Amygdala (tissue), 56 donors: ENCODE measurements around the gene CDH3.
A peak's percentile ranks its signal among the peaks of the same experiment; 100 is the strongest.

ENCODE experiments used
- DNase-seq, 56 donors: peaks; one replicate each; lab custom pipeline; 2025; lab: John Stamatoyannopoulos, UW

Gene CDH3

DNA sequence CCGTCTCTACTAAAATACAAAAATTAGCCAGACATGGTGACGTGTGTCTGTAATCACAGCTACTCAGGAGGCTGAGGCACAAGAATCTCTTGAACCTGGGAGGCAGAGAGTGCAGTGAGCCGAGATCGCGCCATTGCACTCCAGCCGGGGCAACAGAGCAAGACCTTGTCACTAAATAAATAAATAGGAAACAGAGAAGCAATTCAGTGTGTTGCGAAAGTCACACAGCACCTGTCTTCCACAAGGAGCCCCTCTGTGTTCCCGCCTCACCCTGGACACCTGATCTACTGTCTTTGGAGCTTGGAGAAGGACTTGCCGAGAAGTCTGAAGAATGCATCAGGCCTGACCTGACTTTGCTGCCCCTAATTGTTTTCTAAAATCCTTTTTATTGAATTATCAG lies 88.5 kb downstream of the CDH3 start:
- no peak for DNase-seq

DNA sequence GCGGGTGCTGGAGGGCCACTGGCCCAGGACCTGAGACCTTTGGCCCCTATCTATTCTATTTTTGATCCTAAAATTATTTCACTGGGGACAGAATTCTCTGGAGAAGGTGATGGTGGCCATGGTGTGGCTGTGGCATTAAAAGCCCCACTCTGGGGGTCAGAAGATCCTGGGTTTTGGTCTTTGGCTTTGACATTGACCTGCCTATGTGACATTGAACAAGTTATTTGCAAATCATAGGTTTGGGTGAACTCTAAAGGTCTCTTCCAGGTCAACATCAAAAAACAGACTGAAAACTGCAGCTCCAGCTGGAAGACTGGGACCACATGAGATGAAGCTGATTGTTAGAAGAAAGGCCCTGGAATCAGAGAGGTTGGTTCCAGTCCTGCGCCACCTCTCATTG lies 89.7 kb downstream of the CDH3 start:
- no peak for DNase-seq

DNA sequence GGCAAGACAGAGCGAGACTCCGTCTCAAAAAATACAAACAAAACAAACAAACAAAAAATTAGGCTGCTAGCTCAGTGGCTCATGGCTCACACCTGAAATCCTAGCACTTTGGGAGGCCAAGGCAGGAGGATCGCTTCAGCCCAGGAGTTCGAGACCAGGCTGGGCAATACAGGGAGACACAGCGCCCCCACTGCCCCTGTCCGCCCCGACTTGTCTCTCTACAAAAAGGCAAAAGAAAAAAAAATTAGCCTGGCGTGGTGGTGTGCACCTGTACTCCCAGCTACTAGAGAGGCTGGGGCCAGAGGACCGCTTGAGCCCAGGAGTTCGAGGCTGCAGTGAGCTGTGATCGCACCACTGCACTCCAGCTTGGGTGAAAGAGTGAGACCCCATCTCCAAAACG lies 91.5 kb downstream of the CDH3 start:
- no peak for DNase-seq

DNA sequence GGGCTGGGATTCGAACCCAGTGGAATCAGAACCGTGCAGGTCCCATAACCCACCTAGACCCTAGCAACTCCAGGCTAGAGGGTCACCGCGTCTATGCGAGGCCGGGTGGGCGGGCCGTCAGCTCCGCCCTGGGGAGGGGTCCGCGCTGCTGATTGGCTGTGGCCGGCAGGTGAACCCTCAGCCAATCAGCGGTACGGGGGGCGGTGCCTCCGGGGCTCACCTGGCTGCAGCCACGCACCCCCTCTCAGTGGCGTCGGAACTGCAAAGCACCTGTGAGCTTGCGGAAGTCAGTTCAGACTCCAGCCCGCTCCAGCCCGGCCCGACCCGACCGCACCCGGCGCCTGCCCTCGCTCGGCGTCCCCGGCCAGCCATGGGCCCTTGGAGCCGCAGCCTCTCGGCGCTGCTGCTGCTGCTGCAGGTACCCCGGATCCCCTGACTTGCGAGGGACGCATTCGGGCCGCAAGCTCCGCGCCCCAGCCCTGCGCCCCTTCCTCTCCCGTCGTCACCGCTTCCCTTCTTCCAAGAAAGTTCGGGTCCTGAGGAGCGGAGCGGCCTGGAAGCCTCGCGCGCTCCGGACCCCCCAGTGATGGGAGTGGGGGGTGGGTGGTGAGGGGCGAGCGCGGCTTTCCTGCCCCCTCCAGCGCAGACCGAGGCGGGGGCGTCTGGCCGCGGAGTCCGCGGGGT lies 92.1 kb downstream of the CDH3 start, which contains the start of gene CDH1:
Gene CDH1 (plus strand): TSS at position 247 of the 684 bp plus-strand sequence. CDS start 124 bp downstream, at position 371.
- peak in 15 of 56 donors; percentile 9 to 43 (median 19) for DNase-seq

DNA sequence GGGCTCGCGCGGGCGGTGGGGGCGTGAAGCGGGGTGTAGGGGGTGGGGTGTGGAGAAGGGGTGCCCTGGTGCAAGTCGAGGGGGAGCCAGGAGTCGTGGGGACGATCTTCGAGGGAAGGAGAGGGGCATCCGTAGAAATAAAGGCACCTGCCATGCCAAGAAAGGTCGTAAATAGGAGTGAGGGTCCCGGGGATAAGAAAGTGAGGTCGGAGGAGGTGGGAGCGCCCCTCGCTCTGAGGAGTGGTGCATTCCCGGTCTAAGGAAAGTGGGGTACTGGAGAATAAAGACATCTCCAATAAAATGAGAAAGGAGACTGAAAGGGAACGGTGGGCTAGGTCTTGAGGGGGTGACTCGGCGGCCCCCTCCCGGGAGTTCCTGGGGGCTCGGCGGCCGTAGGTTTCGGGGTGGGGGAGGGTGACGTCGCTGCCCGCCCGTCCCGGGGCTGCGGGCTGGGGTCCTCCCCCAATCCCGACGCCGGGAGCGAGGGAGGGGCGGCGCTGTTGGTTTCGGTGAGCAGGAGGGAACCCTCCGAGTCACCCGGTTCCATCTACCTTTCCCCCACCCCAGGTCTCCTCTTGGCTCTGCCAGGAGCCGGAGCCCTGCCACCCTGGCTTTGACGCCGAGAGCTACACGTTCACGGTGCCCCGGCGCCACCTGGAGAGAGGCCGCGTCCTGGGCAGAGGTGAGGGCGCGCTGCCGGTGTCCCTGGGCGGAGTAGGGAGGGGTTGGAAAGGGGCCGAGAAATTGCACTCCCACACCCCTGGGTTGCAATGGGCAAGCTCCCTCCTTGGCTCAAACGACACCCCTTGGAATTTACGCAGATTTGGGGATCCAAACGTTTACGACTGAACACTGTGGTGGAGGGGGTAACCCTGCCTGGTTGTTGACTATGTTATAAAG lies 92.9 kb downstream of the CDH3 start:
- peak in 10 of 56 donors; percentile 9 to 44 (median 15) for DNase-seq

DNA sequence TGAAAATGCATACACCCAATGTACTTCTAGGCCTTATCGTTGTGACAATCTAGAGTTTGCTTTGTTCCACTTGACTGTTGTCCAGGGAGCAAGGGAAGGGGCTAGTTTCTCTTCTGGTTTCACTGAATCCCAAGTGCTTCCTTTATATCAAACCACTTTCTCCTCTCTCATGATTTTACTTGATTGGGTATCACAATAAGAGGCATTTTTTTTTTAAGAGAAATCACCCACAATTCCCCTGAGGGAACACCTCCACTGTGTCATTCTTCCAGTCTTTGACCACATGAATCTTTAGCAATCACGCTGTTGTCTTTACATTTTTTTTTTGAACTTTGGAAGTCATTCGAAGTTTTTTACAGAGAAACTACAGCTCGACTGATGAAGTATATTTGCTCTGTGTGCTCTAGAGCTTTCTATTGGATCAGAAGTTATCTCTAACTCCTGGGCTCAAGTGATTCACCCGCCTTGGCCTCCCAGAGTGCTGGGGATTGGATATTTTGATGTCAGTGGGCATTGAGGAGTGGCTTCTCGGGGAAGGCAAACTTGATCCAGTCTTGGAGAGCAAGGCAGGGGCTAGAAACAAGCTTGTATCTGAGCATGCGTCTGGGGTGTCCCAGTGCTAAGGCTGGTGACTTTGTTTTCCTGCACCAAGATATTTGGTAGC lies 95.0 kb downstream of the CDH3 start:
- no peak for DNase-seq

DNA sequence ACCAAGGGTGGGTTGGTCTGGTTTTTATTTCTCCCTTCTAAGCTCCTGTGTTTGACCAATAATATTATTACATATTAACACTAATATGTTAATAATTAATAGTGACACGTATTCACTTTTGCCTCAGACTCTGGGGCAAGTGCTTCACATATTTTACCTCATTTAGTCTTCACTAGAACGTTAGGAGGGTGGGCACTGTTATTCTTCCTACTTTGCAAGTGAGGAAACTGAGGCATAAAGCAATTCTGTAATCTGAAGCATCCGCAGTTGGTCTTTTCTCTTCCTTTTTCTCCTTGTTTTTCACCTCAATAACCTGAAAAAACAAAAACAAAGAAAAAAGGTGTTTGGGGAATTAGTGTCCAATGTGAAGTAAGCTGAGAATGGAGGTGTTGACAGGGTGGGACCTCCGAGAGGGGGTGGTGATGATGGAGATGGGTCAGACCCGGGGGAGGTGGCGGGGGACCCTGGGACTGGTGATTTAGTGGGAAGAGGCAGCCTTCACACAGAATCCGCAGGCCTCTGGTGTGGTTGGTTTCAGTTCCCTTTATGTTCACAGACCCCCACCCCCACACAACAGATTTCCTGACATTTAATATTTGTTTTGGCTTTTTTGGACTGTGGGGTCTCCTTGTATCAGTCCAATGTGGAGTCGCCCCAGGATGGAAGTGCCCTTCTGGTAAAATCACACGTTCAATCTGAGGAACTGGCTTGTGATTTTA lies 95.7 kb downstream of the CDH3 start:
- DNase-seq = no peak

DNA sequence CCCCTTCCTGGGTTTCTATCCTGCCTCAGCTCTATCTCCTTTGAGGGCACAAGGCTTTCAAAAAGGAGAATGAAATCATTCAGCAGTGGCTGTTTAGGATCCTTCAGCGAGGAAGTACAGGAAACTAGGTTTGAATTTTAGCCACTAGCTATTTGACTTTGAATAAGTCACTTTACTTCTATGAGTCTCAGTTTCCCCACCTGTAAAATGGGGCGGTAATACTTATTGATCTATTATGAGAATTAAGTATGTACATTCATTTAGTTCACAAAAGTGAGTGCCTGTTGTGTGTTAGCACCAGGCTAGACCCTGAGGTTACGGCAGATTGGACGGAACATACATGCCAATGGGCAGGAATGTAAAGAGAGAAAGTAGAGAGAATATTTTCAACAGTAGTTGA lies 98.6 kb downstream of the CDH3 start:
- DNase-seq = no peak

DNA sequence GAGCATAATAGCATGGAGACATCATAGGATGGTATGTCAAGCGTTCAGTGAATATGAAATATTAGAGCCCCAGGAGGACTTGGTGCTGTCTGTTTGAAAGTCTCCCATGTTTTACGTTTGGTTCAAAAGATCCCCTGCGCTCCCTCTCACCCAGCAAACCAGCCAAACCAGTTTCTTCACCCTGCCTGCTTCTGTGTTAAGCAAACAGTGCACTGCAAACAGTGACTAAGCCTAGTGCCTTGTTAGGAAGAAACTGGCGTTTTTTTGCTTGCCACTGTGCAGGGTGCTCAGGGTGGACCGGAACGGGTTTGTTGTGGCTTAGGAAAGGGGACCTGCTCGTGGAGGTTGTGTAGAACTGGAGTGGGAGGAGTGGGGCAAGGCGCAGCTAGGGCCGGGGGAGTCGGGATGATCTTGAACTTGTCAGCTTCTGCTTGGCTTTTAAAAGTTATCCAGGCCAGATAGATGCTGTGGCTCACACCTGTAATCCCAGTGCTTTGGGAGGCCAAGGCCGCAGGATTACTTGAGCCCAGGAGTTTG lies 99.7 kb downstream of the CDH3 start:
- no peak for DNase-seq

DNA sequence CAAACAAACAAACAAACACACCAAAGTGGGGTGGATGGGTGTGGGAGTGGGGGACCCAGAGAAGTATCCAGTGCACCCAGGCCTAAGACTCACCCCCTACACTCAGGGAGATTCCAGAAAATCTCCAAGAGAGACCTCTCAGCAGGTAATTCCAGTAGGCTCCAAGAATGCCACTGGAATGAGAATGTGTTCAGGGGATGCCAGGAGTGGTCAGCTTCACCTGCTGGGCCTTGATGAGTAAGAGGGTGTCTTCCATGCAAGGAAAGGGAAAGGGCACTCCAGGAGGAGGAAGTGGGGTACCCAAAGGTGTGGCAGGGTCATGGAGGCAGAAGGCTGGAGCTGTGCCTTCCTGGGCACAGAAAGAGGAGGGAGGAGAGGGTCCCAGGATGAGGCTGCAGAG lies 101.8 kb downstream of the CDH3 start:
- no peak for DNase-seq

DNA sequence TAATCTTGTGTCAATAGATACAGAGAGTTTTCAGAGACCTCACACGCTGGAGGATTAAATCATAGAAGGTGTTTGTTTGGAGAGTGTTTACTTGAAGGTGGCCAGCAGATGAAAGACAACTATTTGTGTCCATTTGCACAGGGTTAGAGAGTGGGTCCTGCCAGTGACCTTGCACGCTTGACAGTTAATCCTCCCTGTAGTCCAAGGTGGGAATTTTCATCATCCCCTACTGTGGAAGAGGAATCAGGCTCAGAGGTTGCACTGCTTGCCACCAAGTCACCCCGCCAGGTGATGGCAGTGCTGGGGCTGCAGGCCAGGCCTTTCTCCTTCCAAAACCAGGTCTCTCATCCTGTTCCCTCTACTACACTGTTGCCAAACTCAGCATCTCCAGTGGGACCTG lies 104.3 kb downstream of the CDH3 start:
- DNase-seq = no peak
